NAMALWA (cell line): Measurements from ENCODE around the gene KDM1B.

Experiments
- DNase-seq: peaks from one replicate; pipeline ENCODE4 v3.0.0-alpha.2; 2015; ENCODE audit warnings: low spot score

The KDM1B gene

GRCh38 chr6:18262702-18263417 is 107.6 kb downstream of the KDM1B start:
- peak; percentile 69 for DNase-seq

- peak; percentile 60 for DNase-seq
These were observed 108.4 kb downstream of the KDM1B start for GRCh38 chr6:18263418-18264218.

- peak; percentile 82 for DNase-seq
These were observed 109.1 kb downstream of the KDM1B start, which contains the start of gene DEK for GRCh38 chr6:18264219-18264922. Gene DEK, minus strand, starts transcription at chr6:18264530. Its CDS starts 543 bp downstream, at chr6:18263987.

DNA sequence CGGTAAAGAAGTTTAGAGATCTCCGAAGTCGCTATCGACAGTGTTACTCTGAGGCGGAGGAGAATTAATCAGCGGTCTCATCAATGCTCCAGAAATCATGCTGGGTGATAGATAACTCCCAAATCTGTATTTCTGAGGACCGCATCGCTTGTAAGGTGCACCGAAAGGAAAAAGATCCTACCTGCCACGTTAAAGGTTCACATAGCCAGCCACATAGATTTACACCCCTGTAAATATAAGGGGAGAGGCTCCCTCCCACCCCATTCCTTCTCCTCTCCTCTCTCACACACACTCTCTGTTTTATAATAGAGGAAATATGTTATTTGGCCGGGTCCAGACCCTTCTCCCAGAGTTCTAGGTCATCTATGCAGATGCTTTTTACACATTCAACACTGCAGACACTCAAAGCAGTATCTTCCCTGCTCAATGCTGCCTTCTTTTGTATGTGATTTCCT is 109.7 kb downstream of the KDM1B start:
- no peak for DNase-seq

DNA sequence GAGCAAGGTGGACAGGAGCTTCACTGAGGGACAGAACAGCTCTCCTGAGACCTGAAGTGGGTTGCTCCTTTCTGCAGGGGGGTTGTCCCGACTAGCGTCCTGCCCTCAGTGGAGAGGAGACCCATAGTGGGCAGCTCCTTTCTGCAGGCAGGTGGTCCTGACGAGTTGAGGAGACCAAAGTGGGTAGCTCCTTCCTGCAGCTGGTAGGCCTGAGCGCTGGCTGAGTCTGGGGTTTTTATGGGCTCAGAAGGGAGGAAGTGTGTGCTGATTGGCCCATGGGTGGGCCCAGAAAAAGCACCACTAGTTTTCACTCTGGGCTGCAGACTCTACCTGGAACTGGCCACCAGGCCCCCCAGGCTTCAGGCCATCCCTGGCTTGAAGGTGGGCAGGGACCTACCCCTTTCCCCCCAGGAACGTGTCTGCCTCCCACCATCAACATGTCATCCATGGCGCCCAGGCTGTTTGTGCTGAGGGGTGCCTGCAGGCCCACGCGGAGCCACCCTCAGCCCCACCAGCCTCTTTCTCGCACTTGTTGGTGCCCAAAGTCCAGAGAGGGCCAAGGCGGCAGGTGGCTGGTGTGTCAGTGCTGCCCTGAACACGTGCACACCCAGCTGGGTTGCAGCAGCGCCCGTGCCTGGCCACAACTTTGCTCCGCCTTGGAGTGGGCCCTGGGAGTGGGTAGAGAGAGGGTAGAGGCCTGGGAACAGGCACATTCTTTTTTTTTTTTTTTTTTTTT is 110.7 kb downstream of the KDM1B start:
- peak; percentile 19 for DNase-seq

- no peak for DNase-seq
These were observed 111.3 kb downstream of the KDM1B start for GRCh38 chr6:18266523-18266912.

DNA sequence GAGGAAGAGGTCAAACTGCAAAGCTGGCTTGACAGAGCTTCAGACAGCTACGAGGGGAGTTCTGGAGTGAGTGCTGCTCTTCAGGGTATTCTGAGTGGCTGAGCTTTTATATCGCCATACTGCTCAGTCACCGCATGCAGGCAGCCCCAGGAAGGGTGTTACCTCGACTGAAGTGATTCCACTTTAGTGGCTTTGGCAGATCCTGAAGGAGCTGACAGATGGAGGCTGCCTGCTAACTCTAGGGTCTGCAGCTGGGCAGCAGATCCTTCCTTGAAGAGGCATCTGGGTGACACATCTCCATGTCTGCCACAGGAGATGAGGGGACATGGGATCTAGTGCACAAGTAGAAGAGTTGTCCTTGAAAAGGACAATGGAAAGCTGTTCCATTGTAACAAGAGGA is 112.8 kb downstream of the KDM1B start:
- DNase-seq, result no peak

- DNase-seq, result no peak
These were observed 114.0 kb downstream of the KDM1B start for GRCh38 chr6:18269253-18269652.

- DNase-seq, result no peak
These were observed 114.5 kb downstream of the KDM1B start for GRCh38 chr6:18269717-18270116.

DNA sequence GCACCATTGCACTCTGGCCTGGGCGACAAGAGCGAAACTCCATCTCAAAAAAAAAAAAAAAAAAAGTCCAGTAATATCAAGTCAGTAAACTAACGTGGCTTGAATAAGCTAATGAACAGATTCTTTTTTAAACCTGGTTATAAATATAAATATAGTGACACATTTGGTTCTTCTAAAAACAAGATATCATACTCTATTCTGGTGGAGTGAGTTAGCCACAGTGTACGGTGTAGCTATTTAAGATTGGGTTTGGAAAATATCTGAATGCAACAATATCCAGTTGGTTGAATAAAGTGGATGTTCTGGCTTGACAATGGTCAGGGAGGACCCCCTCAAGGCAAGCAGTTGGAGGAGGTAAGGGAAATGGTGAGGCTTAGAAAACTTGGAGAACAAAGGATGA is 115.0 kb downstream of the KDM1B start:
- no peak for DNase-seq
